GM12873 (cell line): ENCODE data around the gene ZNF726.

ENCODE experiments used
- TF ChIP-seq, protein P1 (sequence below): IDR thresholded peaks from 2 replicates; pipeline ENCODE4 v1.5.1; 2012; ENCODE audit warnings: low read depth, mild to moderate bottlenecking, moderate library complexity, low read length, control low read depth; ENCODE audit not compliant: insufficient read depth; ENCODE audit errors: missing control alignments

Gene ZNF726

DNA sequence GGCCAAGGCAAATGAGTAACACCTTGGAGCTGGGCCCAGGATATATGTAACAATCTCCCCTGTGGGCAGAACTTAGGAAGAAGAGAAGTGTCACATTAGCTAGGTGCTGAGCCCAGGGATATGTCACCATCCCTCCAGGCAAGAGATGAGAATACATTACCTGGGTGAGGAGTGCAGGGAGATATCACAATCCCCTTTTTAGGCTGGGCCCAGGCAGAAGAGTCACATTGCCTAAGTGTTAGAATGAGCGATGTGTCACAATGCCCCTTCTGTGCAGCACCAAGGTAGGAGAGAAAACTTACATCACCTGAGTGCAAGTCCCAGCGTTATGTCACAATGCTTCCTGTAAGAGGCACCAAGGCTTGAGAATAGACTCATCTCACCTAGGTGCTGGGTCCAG is 60.3 kb downstream of the ZNF726 start:
- TF ChIP-seq, protein P1, sequence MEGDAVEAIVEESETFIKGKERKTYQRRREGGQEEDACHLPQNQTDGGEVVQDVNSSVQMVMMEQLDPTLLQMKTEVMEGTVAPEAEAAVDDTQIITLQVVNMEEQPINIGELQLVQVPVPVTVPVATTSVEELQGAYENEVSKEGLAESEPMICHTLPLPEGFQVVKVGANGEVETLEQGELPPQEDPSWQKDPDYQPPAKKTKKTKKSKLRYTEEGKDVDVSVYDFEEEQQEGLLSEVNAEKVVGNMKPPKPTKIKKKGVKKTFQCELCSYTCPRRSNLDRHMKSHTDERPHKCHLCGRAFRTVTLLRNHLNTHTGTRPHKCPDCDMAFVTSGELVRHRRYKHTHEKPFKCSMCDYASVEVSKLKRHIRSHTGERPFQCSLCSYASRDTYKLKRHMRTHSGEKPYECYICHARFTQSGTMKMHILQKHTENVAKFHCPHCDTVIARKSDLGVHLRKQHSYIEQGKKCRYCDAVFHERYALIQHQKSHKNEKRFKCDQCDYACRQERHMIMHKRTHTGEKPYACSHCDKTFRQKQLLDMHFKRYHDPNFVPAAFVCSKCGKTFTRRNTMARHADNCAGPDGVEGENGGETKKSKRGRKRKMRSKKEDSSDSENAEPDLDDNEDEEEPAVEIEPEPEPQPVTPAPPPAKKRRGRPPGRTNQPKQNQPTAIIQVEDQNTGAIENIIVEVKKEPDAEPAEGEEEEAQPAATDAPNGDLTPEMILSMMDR: no peak

DNA sequence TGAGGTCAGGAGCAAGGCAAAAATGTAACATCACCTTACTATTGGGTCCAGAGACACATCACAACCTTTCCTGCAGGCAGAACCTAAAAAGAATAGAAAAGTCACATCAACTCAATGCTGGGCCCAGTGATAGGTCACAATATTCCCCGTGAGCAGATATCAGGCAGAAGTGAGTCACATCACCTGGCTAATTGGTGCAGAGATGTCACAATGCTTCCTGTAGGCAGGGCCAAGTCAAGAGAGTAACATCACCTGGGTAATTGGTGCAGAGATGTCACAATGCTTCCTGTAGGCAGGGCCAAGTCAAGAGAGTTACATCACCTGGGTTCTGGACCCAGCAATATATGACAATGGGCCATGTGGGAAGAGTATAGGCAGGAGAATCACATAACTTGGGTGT is 63.4 kb downstream of the ZNF726 start:
- TF ChIP-seq, protein P1: no peak

DNA sequence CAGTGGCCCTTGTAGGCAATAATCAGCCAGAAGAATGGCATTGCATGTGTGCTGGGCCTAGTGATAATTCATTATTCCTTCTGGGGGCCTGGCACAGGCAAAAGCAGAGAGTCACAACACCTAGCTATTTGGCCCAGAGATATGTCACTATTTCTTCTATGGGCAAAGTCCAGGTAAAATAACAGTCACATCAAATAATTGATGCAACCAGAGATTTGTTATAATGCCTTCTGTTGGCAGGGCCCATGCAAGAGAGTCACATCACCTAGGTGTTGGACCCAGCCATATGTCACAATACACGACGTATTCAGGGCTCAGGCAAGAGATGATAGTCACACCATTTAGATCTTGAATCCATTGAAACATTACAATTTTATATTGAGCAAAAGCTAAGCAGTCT is 66.1 kb downstream of the ZNF726 start:
- TF ChIP-seq, protein P1: no peak

DNA sequence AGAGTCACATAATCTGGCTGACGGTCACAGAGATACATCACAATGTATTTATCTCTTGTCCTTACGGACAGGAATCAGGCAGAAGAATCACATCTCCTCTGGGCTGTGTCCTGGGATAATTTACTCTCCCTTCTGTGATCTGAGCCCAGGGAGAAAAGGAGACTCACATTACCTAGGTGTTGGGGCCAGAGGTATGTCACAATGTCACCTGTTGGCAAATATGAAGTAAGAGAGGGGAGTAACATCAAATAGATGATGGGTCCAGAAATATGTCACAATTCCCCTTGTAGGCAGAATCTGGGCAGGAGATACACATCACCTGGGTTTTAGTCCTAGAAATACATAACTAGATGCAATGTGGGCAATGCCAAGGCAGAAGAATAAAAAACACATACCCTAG is 67.2 kb downstream of the ZNF726 start:
- TF ChIP-seq, protein P1: no peak

DNA sequence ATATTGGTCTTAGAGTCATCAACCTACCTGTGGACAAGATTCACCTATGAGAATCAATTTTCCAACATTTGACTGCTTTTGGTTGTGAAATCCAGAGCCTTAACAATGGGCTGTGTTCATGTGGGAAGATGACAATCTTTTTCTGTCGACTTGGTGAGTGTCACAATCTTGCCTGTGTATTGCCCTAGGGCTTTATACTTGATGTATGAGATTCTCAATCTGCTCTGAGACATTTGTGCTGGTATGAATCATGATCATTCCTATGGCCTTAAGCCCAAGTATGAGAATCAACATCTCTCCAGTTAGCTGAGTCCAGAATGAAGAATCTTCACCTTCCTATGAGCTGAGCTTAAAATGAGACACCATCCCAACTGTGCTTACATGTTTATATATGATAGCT is 68.7 kb downstream of the ZNF726 start:
- TF ChIP-seq, protein P1: no peak
